A549 (cell line): ENCODE measurements around the gene SUPT20HL2.

Experiments used
- KDM1A ChIP-seq: fragments of 200-600 bp; sonication (generic); IDR thresholded peaks from 2 replicates; pipeline ENCODE4 v1.6.1; 2016; ENCODE audit warnings: low read depth, mild to moderate bottlenecking
- POLR2A ChIP-seq: IDR thresholded peaks from 2 replicates; pipeline ENCODE4 v1.6.1; 2012; ENCODE audit warnings: mild to moderate bottlenecking, low read length

GRCh38 chrX:24314019-24314635, at the start of gene SUPT20HL2:
- TF ChIP-seq POLR2A = no peak
- no peak for TF ChIP-seq KDM1A
